ENCODE measurements around the gene CNTNAP5. TPM values are rescaled to one million over a fixed set of nuclear protein-coding genes. Genes with fewer than 3 reads are reported as not detected.

The CNTNAP5 gene
- total RNA-seq, 1 donor from 2014 or later, result not detected

DNA sequence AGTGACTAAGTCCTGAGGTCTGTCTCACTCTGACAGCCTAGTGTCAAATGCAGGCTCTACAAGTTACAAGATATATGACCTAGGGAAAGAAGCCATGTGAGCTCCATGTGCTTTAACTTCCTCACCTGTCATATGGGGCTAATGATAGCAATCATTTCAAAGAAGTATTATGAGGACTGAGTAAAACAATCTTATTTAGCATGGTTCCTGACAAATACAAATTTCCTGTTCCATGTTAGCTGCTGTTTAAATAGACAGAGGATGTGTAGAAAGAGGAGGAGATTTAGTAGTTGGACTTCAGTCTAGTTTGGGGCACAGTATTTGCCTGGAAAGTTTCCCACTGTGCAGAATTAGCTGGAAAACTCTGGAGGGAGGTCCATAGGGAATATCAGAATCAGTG lies 545.8 kb downstream of the CNTNAP5 start:
- Mint-ChIP-seq H3K4me1 (no peaks in the 10 kb centered on the region), H3K27me3 (ENCODE audit: insufficient read depth, low read depth) (no peaks in the 10 kb centered on the region), H3K9me3 (peaks cover 2% of the 10 kb centered on the region), H3K27ac (no peak overlapping the region), H3K36me3 (no peaks in the 10 kb centered on the region), H3K4me3 (no peak overlapping the region)
- Histone ChIP-seq H3K9ac (no peak overlapping the region), H3K27me3 (no peaks in the 10 kb centered on the region), H3K9me3 (ENCODE audit: low read depth) (no peaks in the 10 kb centered on the region), H3K79me2 (ENCODE audit: low read depth) (no peaks in the 10 kb centered on the region), H3K4me2 (no peak overlapping the region), H3K36me3 (no peaks in the 10 kb centered on the region), H4K20me1 (ENCODE audit: low read depth) (no peaks in the 10 kb centered on the region), H3K4me1 (no peaks in the 10 kb centered on the region), H2AFZ (replicated peaks) (no peak overlapping the region), H3K4me3 (no peak overlapping the region), H3K27ac (no peak overlapping the region), H3F3A (ENCODE audit: low read depth) (no peaks in the 10 kb centered on the region)
- DNase-seq (ENCODE audit: low spot score), result no peak
- TF ChIP-seq EZH2 (IDR thresholded peaks at IDR 0.05) (no peak), EZH2phosphoT487 (IDR thresholded peaks at IDR 0.05) (no peak)
- TF ChIP-seq, protein P1, sequence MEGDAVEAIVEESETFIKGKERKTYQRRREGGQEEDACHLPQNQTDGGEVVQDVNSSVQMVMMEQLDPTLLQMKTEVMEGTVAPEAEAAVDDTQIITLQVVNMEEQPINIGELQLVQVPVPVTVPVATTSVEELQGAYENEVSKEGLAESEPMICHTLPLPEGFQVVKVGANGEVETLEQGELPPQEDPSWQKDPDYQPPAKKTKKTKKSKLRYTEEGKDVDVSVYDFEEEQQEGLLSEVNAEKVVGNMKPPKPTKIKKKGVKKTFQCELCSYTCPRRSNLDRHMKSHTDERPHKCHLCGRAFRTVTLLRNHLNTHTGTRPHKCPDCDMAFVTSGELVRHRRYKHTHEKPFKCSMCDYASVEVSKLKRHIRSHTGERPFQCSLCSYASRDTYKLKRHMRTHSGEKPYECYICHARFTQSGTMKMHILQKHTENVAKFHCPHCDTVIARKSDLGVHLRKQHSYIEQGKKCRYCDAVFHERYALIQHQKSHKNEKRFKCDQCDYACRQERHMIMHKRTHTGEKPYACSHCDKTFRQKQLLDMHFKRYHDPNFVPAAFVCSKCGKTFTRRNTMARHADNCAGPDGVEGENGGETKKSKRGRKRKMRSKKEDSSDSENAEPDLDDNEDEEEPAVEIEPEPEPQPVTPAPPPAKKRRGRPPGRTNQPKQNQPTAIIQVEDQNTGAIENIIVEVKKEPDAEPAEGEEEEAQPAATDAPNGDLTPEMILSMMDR (IDR thresholded peaks at IDR 0.05), result no peak

DNA sequence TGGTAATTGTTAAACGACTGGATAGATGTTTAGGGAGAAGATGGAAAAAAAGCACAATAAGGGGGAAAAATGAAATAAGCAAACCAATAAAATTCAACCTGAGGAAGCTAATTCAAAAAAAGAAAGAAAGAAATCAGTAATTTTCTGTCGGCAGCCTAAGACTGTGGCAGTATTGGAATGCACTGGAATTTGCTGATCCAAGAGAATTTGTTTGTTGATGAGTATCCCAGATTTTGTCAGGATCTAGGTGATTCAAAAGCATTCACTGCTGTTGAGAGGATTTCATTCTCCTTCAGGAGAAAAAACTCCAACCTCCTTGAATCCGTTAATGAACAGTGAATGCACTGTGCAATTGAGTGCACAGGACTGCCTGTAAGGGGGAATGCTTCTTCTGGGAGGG lies 546.7 kb downstream of the CNTNAP5 start:
- Histone ChIP-seq H3F3A (ENCODE audit: low read depth) (no peaks in the 10 kb centered on the region), H3K4me2 (no peak overlapping the region), H3K4me3 (no peak overlapping the region), H3K79me2 (ENCODE audit: low read depth) (no peaks in the 10 kb centered on the region), H3K27me3 (no peaks in the 10 kb centered on the region), H3K36me3 (no peaks in the 10 kb centered on the region), H3K9ac (no peak overlapping the region), H2AFZ (replicated peaks) (no peak overlapping the region), H4K20me1 (ENCODE audit: low read depth) (no peaks in the 10 kb centered on the region), H3K4me1 (no peaks in the 10 kb centered on the region), H3K27ac (no peak overlapping the region), H3K9me3 (ENCODE audit: low read depth) (no peaks in the 10 kb centered on the region)
- H3K27ac Mint-ChIP-seq, result no peak overlapping the region
- H3K9me3 Mint-ChIP-seq, result peaks cover 2% of the 10 kb centered on the region
- H3K27me3 Mint-ChIP-seq (ENCODE audit: insufficient read depth, low read depth), result no peaks in the 10 kb centered on the region
- H3K4me1 Mint-ChIP-seq, result no peaks in the 10 kb centered on the region
- no peak for DNase-seq (ENCODE audit: low spot score)
- no peaks in the 10 kb centered on the region for H3K36me3 Mint-ChIP-seq
- H3K4me3 Mint-ChIP-seq, result no peak overlapping the region
- TF ChIP-seq EZH2 (IDR thresholded peaks at IDR 0.05) (no peak), EZH2phosphoT487 (IDR thresholded peaks at IDR 0.05) (no peak)
- TF ChIP-seq, protein P1 (IDR thresholded peaks at IDR 0.05), result no peak

DNA sequence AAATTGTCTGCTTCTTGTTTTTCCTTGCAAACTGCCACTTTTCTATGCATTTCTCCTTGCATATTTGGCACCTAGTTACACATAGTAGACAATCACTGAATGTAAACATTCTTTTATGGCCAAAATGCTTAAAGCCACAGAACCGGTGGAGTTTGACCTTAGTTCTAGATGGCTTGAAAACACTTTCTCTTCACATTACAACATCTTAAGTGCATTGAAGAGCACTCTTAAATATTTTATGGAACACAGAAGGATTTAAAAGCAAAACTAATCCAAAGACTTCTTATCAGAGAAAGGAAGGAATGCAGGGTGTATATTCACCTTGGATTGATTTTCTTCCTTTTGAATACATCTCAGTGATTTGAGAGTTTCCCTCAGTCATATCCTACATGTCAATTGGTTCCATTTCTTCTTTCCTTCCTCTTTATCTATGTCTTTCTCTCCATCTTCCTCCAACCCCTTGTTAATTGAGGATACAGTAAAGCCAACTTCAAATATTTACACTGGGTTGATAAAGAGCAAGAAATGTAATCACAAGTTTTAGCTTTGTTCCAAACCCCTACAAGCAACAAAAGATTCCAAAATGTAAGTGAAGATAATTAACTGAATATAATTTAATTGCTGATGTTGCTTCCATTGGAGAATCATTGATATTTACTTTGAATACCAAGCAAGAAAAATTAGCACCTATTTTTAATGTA lies 548.0 kb downstream of the CNTNAP5 start:
- no peak overlapping the region for H3K4me2 ChIP-seq
- H3K27ac Mint-ChIP-seq, result no peak overlapping the region

More for the DNA sequence above, 548.0 kb downstream of the CNTNAP5 start:
- H3K79me2 ChIP-seq (ENCODE audit: low read depth), result no peaks in the 10 kb centered on the region
- H4K20me1 ChIP-seq (ENCODE audit: low read depth), result no peaks in the 10 kb centered on the region
- no peak overlapping the region for H3K27ac ChIP-seq
- TF ChIP-seq EZH2 (IDR thresholded peaks at IDR 0.05) (no peak), EZH2phosphoT487 (IDR thresholded peaks at IDR 0.05) (no peak)
- TF ChIP-seq, protein P1 (IDR thresholded peaks at IDR 0.05), result no peak
- H3K9me3 ChIP-seq (ENCODE audit: low read depth), result no peaks in the 10 kb centered on the region
- no peak overlapping the region for H3K4me3 ChIP-seq
- H3K9ac ChIP-seq, result no peak overlapping the region
- H3K4me1 ChIP-seq, result no peaks in the 10 kb centered on the region
- no peak for DNase-seq (ENCODE audit: low spot score)
- no peak overlapping the region for H2AFZ ChIP-seq (replicated peaks)
- H3F3A ChIP-seq (ENCODE audit: low read depth), result no peaks in the 10 kb centered on the region
- no peaks in the 10 kb centered on the region for H3K27me3 ChIP-seq
- H3K36me3 Mint-ChIP-seq, result no peaks in the 10 kb centered on the region
- no peak overlapping the region for H3K4me3 Mint-ChIP-seq
- H3K36me3 ChIP-seq, result no peaks in the 10 kb centered on the region
- H3K4me1 Mint-ChIP-seq, result no peaks in the 10 kb centered on the region
- peaks cover 2% of the 10 kb centered on the region for H3K9me3 Mint-ChIP-seq
- H3K27me3 Mint-ChIP-seq (ENCODE audit: insufficient read depth, low read depth), result no peaks in the 10 kb centered on the region
